ENCODE data around the gene HSD11B2. TPM values are rescaled to one million over a fixed set of nuclear protein-coding genes. Genes with fewer than 3 reads are reported as not detected.

Gene HSD11B2
- total and polyA plus RNA-seq, 2 of the 8 experiments (the other 6 are each of a cell fraction or from before 2014, with no cell fraction given) = 28.7 to 32.9 TPM

- WGBS, 2 experiments (ENCODE audit: extremely low coverage in 1 of 2, insufficient coverage in 1 of 2, insufficient read length in 1 of 2, insufficient replicate concordance in 2 of 2, low coverage in 1 of 2, low lambda C conversion rate in 2 of 2, missing lambda C conversion rate in 1 of 2) = 86% methylated on average over 7 of the region's 7 CpGs; no CpG with 5 or more reads in 1 of the 2 experiments
- H3K79me2 ChIP-seq (ENCODE audit: control insufficient read depth in 1 of 2, insufficient read depth in 2 of 2, low read length in 2 of 2) = no peaks in the 10 kb centered on the region
- H2BK120ac ChIP-seq (replicated peaks; ENCODE audit: low read depth, low read length) = no peak overlapping the region
- no peak overlapping the region for H2BK20ac ChIP-seq (ENCODE audit: low read length)
- no peak overlapping the region for H2AFZ ChIP-seq (ENCODE audit: low read length)
- no peak overlapping the region for H3K23ac ChIP-seq (ENCODE audit: insufficient read length)
- CTCF ChIA-PET (ENCODE audit: partially characterized antibody) = interaction anchor here (0.6 to 28.6 kb wide), 6 partner anchors 15 to 191 kb away, joined by 3 to 683 read pairs (median 13); partner anchors contain the start of genes ATP6V0D1 and HSD11B2
- H3K56ac ChIP-seq (replicated peaks; ENCODE audit: insufficient read length, low read depth, low read length) = no peak overlapping the region
- FAIRE-seq = no peak
- DNase-seq (ENCODE audit: low read depth in 1 of 2, low spot score in 2 of 2) = no peak
- POLR2A ChIA-PET (ENCODE audit: partially characterized antibody) = interaction anchor here (1.1 kb wide), 1 partner anchor 13 kb away, joined by 3 read pairs; no protein-coding TSS in a partner anchor
- no peak overlapping the region for H4K5ac ChIP-seq (ENCODE audit: insufficient read length, low read depth, low read length)
- no peak overlapping the region for H3K9ac ChIP-seq (replicated peaks in 1 of 4; ENCODE audit: extremely low read depth in 1 of 4, low read depth in 3 of 4, low read length in 3 of 4)
- no peak overlapping the region for H3K27ac ChIP-seq (ENCODE audit: low read depth, low read length)
- no peak overlapping the region for H2BK5ac ChIP-seq (ENCODE audit: low read depth, low read length)
- H4K8ac ChIP-seq (ENCODE audit: extremely low read depth, insufficient read depth, low read length) = no peak overlapping the region
- no peak overlapping the region for H4K91ac ChIP-seq (replicated peaks; ENCODE audit: insufficient read length, low read length)
- H3K18ac ChIP-seq (ENCODE audit: extremely low read depth, low read length) = no peak overlapping the region
- H3K4me2 ChIP-seq (ENCODE audit: insufficient read depth in 1 of 2, low read depth in 2 of 2, low read length in 2 of 2) = no peak overlapping the region
- peaks cover 4% of the 10 kb centered on the region for H3K79me1 ChIP-seq (ENCODE audit: low read depth, low read length)
- no peaks in the 10 kb centered on the region for H3K36me3 ChIP-seq (ENCODE audit: control insufficient read depth in 2 of 4, insufficient read depth in 4 of 4, low read length in 3 of 4)
- no peaks in the 10 kb centered on the region for H3K9me3 ChIP-seq (ENCODE audit: insufficient read depth in 2 of 2, low read depth in 1 of 2, low read length in 1 of 2)
- H3K27me3 ChIP-seq (replicated peaks in 1 of 4; ENCODE audit: control insufficient read depth in 3 of 4, extremely low read depth in 1 of 4, insufficient read depth in 3 of 4, low read length in 3 of 4) = no peaks in the 10 kb centered on the region
- no peaks in the 10 kb centered on the region; a peak in 1 of 7 replicates for H3K4me1 ChIP-seq (replicated peaks in 1 of 4; ENCODE audit: control insufficient read depth in 3 of 4, insufficient read depth in 4 of 4, low read length in 3 of 4)
- H2BK12ac ChIP-seq (ENCODE audit: low read depth, low read length) = no peak overlapping the region
- H3K4me3 ChIP-seq (ENCODE audit: extremely low read depth in 1 of 4, insufficient read depth in 2 of 4, low read depth in 3 of 4, low read length in 4 of 4) = no peak overlapping the region
- no peak overlapping the region for H3K4ac ChIP-seq (replicated peaks; ENCODE audit: insufficient read length, low read depth, low read length)
- no peaks in the 10 kb centered on the region for H3K23me2 ChIP-seq (ENCODE audit: low read depth, low read length)
- H3K14ac ChIP-seq (ENCODE audit: insufficient read length) = no peak overlapping the region
- H4K20me1 ChIP-seq (replicated peaks in 1 of 2; ENCODE audit: control insufficient read depth in 1 of 2, insufficient read depth in 2 of 2, low read length in 2 of 2) = peaks cover 13 to 19% of the 10 kb centered on the region in 2 experiments
- H2BK15ac ChIP-seq (ENCODE audit: low read length) = 0 out of 2 replicates have a peak overlapping the region, but pooled peaks have one; percentile 72
- no peak overlapping the region for H2AK5ac ChIP-seq (ENCODE audit: low read depth, low read length)
- no peak for TF ChIP-seq SIN3A (conservative IDR thresholded peaks at IDR 0.05 in 1 of 2, IDR thresholded peaks at IDR 0.05 in 1 of 2; ENCODE audit: low read depth in 1 of 2, low read length in 2 of 2)
- TF ChIP-seq CBX5 (IDR thresholded peaks at IDR 0.05; ENCODE audit: low read depth, low read length) = no peak
- no peak for TF ChIP-seq CEBPB (IDR thresholded peaks at IDR 0.05; ENCODE audit: low read depth, low read length)
- no peak for TF ChIP-seq FOSL1 (IDR thresholded peaks at IDR 0.05; ENCODE audit: insufficient read depth, low read depth, low read length)
- no peak for TF ChIP-seq RFX5 (IDR thresholded peaks at IDR 0.05; ENCODE audit: borderline replicate concordance, low read depth, low read length)
- no peak for TF ChIP-seq CHD2 (IDR thresholded peaks at IDR 0.05; ENCODE audit: low read length)
- TF ChIP-seq YY1 (IDR thresholded peaks at IDR 0.05; ENCODE audit: low read depth, low read length) = no peak
- TF ChIP-seq BACH1 (IDR thresholded peaks at IDR 0.05; ENCODE audit: low read length) = no peak
- TF ChIP-seq TEAD4 (IDR thresholded peaks at IDR 0.05; ENCODE audit: low read depth, low read length) = no peak
- TF ChIP-seq TAF7 (optimal IDR thresholded peaks at IDR 0.05; ENCODE audit: borderline replicate concordance, low read depth, low read length) = no peak
- TF ChIP-seq JUN (IDR thresholded peaks at IDR 0.05; ENCODE audit: low read depth, low read length) = no peak
- no peak for TF ChIP-seq BCL11A (IDR thresholded peaks at IDR 0.05; ENCODE audit: low read depth in 2 of 2, low read length in 2 of 2)
These were observed 28.3 kb downstream of the HSD11B2 start for GRCh38 chr16:67459066-67459860.
